DND-41 (cell line): ENCODE measurements around the gene MGAM2.

Experiments
- ATAC-seq: fragments of 200-7000 bp; cut with Tn5 transposase; 3 replicates; pipeline ENCODE4 v1.9.1; 2021; ENCODE audit warnings: low read depth; ENCODE audit not compliant: insufficient read depth
- DNase-seq: peaks from one replicate; pipeline ENCODE4 v3.0.0-alpha.2; 2020
- H2AFZ ChIP-seq: 2 replicates; pipeline ENCODE4 v1.6.0; 2012; ENCODE audit warnings: low read depth, low read length
- H3K27ac ChIP-seq: 2 replicates; pipeline ENCODE4 v1.5.1; 2012; ENCODE audit warnings: low read length, inconsistent platforms
- H3K27me3 ChIP-seq: fragments of 200-600 bp; sonication (generic); 2 replicates; pipeline ENCODE4 v1.6.0; 2012; ENCODE audit warnings: low read length, mild to moderate bottlenecking, inconsistent platforms; ENCODE audit not compliant: insufficient read depth, poor library complexity
- H3K36me3 ChIP-seq: 2 replicates; pipeline ENCODE4 v1.5.1; 2012; ENCODE audit warnings: low read length, inconsistent platforms; ENCODE audit not compliant: insufficient read depth
- H3K4me1 ChIP-seq: 2 replicates; pipeline ENCODE4 v1.5.1; 2012; ENCODE audit warnings: mild to moderate bottlenecking, low read length; ENCODE audit not compliant: insufficient read depth
- H3K4me2 ChIP-seq: 2 replicates; pipeline ENCODE4 v1.6.0; 2012; ENCODE audit warnings: mild to moderate bottlenecking, moderate library complexity, low read length, inconsistent platforms; ENCODE audit not compliant: insufficient read depth
- H3K4me3 ChIP-seq, 2 experiments: fragments of 200-600 bp in 1 of 2; shearing (Covaris generic) in 1 of 2; 2 replicates each; pipeline ENCODE4 v1.5.1; 2012 to 2016; ENCODE audit warnings: inconsistent platforms in 2 of 2, low read length in 2 of 2, mild to moderate bottlenecking in 2 of 2, low read depth in 1 of 2, moderate library complexity in 1 of 2
- H3K79me2 ChIP-seq: 2 replicates; pipeline ENCODE4 v1.6.0; 2012; ENCODE audit warnings: low read length, inconsistent platforms; ENCODE audit not compliant: insufficient read depth
- H3K9ac ChIP-seq: 2 replicates; pipeline ENCODE4 v1.6.0; 2012; ENCODE audit warnings: low read depth, mild to moderate bottlenecking, inconsistent platforms, low read length, moderate library complexity
- H3K9me3 ChIP-seq: 2 replicates; pipeline ENCODE4 v1.5.1; 2012; ENCODE audit warnings: low read length, moderate library complexity, mild to moderate bottlenecking, inconsistent platforms; ENCODE audit not compliant: insufficient read depth, severe bottlenecking
- H4K20me1 ChIP-seq: 2 replicates; pipeline ENCODE4 v1.6.0; 2012; ENCODE audit warnings: low read length; ENCODE audit not compliant: insufficient read depth
- CTCF ChIP-seq: IDR thresholded peaks from 2 replicates; pipeline ENCODE4 v1.5.1; 2012; ENCODE audit warnings: borderline replicate concordance, low read length, moderate library complexity, mild to moderate bottlenecking; ENCODE audit not compliant: poor library complexity, severe bottlenecking; ENCODE audit errors: extremely low read depth
- EZH2 ChIP-seq: IDR thresholded peaks from 3 replicates; pipeline ENCODE4 v1.6.1; 2012; ENCODE audit warnings: borderline replicate concordance, low read depth, mild to moderate bottlenecking, moderate library complexity, low read length, inconsistent platforms; ENCODE audit not compliant: severe bottlenecking

Gene MGAM2

GRCh38 chr7:142139597-142140400 lies 28.3 kb downstream of the MGAM2 start:
- H4K20me1 ChIP-seq = no peaks in the 10 kb centered on the region
- DNase-seq = no peak

GRCh38 chr7:142140401-142140959 lies 29.0 kb downstream of the MGAM2 start:
- H3K9me3 ChIP-seq = no peaks in the 10 kb centered on the region
- no peak overlapping the region for H3K9ac ChIP-seq
- H3K4me3 ChIP-seq = no peak overlapping the region
- no peak overlapping the region for H3K4me2 ChIP-seq
- H2AFZ ChIP-seq = no peak overlapping the region
- H4K20me1 ChIP-seq = no peaks in the 10 kb centered on the region
- DNase-seq (no peak), ATAC-seq (no peak)
- no peaks in the 10 kb centered on the region for H3K36me3 ChIP-seq
- H3K79me2 ChIP-seq = no peaks in the 10 kb centered on the region
- H3K27me3 ChIP-seq = peaks cover 4% of the 10 kb centered on the region
- H3K4me1 ChIP-seq = no peaks in the 10 kb centered on the region
- TF ChIP-seq CTCF (no peak), EZH2 (no peak)
- no peak overlapping the region for H3K27ac ChIP-seq

More at GRCh38 chr7:142139597-142140400, 28.3 kb downstream of the MGAM2 start:
- no peaks in the 10 kb centered on the region for H3K4me1 ChIP-seq
- no peaks in the 10 kb centered on the region for H3K9me3 ChIP-seq
- peaks cover 4% of the 10 kb centered on the region for H3K27me3 ChIP-seq
- H3K27ac ChIP-seq = no peak overlapping the region
- no peak for ATAC-seq
- H3K79me2 ChIP-seq = no peaks in the 10 kb centered on the region
- no peak overlapping the region for H3K4me2 ChIP-seq
- TF ChIP-seq EZH2 (no peak), CTCF (no peak)
- H2AFZ ChIP-seq = no peak overlapping the region
- no peak overlapping the region for H3K9ac ChIP-seq
- no peaks in the 10 kb centered on the region for H3K36me3 ChIP-seq
- H3K4me3 ChIP-seq = no peak overlapping the region

- Histone ChIP-seq H2AFZ (no peak overlapping the region), H4K20me1 (no peaks in the 10 kb centered on the region), H3K4me2 (no peak overlapping the region), H3K27me3 (peaks cover 4% of the 10 kb centered on the region), H3K9ac (no peak overlapping the region), H3K9me3 (no peaks in the 10 kb centered on the region), H3K36me3 (no peaks in the 10 kb centered on the region), H3K4me3 (no peak overlapping the region), H3K4me1 (no peaks in the 10 kb centered on the region), H3K27ac (no peak overlapping the region), H3K79me2 (no peaks in the 10 kb centered on the region)
- TF ChIP-seq CTCF = no peak
- TF ChIP-seq EZH2 = no peak
- ATAC-seq (no peak), DNase-seq (no peak)
Observed at GRCh38 chr7:142142702-142143101, 31.2 kb downstream of the MGAM2 start.

GRCh38 chr7:142146124-142146523 lies 34.6 kb downstream of the MGAM2 start:
- Histone ChIP-seq H3K9me3 (no peaks in the 10 kb centered on the region), H3K27me3 (peaks cover 6% of the 10 kb centered on the region), H3K9ac (no peak overlapping the region), H4K20me1 (no peaks in the 10 kb centered on the region), H3K36me3 (no peaks in the 10 kb centered on the region), H3K79me2 (no peaks in the 10 kb centered on the region), H3K27ac (no peak overlapping the region), H3K4me2 (no peak overlapping the region), H2AFZ (no peak overlapping the region), H3K4me1 (no peaks in the 10 kb centered on the region), H3K4me3 (no peak overlapping the region)
- DNase-seq (no peak), ATAC-seq (no peak)
- TF ChIP-seq CTCF (no peak), EZH2 (no peak)
